Measurements from ENCODE around the gene ECE2. TPM values are rescaled to one million over a fixed set of nuclear protein-coding genes. Genes with fewer than 3 reads are reported as not detected.
"Not testable (repeated sequence)": the region's sequence is repeated elsewhere in the genome, so short reads cannot be mapped to it uniquely, and the experiment has no call there.

The ECE2 gene
- total RNA-seq, 1 donor from 2014 or later, result not detected

DNA sequence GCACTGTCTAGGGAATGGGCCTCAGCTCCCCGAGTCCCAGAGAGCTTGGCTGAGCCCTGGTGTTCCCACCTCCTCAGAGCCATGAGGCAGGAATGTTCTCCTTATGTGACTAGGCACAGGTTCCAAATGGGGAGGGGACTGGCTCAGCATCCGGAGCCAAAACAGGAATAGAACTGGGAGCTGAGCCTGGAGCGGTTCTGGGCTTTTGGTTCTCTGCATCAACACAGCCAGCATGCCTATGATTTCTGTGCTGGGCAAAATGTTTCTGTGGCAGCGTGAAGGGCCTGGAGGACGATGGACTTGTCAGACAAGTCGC lies 61.5 kb downstream of the ECE2 start, which contains the start of gene FAM131A:
Gene FAM131A, plus strand, starts transcription at position 202 of the 316 bp plus-strand sequence. Its CDS starts 31 bp downstream, at position 233.
- no peak for ATAC-seq

DNA sequence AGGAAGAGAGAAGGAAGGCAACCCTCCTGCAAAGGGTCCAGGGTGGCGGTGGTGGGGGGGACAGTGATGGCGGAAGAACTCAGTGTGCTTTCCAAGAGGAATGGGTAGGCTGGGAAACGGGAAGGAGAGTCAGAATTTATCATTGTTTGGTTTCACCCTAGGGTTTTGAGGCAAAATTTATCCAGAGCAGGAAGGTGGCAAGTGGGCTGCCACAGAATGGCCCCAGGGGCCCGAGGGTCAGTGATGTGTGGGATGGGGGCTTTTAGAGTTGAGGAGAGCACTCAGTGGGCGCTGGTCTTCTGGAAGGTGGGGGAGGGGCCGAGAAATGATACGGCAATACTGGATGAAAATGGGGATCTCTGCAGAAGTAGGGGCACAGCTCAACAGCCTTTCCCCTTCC lies 62.2 kb downstream of the ECE2 start:
- no peak for ATAC-seq

DNA sequence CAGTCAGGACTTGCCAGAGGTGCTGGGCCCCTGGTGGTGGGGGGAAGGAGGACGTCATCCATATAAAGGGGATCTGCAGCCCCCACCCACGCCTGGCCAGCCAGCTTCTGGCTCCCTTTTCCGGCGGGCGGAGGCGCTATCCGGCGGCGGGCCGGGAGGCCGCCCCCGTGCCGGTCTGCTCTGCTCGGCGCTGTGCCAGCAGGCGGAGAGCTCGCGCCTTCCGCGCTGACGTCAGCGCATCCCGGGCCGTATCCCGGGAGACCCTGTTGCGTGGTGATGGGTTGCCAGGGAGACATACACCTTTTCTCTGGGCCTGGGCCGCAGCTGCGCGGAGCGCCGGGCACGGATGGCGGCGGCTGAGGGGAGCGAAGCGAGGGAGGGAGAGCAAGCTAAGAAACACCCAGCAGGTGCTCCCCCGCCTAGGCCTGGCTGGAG lies 62.7 kb downstream of the ECE2 start:
- peak; percentile 10 for ATAC-seq

DNA sequence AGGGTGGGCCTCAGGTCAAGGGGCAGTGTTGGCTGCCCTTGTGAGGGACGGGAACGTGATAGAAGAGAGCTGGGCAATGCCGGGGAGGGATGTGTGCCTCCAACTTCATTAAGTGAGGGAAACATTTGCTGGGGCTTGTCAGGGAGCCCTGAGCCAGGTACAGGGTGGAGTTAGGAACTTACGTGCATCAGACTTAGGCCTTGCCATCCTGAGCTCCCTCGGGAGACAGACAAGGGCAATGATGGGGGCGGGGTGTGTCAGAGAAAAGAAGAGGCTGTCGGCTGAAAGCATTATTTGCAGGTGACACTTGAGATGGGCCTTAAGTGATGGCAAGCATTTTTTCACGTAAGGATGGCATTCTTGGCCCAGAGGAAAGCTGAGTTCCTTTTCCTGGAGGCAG lies 63.2 kb downstream of the ECE2 start:
- no peak for ATAC-seq

DNA sequence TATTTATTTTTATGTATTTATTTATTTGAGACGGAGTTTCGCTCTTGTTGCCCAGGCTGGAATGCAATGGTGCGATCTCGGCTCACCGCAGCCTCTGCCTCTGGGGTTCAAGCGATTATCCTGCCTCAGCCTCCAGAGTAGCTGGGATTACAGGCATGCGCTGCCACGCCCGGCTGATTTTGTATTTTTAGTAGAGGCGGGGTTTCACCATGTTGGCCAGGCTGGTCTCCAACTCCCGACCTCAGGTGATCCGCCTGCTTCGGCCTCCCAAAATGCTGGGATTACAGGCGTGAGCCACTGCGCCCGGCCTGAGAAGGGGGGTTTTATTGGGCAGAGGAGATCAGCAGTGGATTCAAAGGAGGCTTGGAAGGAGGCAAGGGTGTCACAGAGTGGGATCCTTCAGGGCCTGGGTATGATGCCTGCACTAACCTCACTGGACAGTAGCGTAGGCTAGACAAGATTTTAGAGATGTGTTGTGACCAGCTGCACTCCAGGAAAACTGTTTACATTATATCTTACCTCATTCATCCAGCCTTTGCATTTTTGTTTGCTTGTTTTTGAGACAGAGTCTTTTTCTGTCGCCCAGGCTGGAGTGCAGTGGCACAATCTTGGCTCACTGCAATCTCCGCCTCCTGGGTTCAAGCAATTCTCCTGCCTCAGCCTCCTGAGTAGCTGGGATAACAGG lies 63.8 kb downstream of the ECE2 start:
- ATAC-seq, result not testable (repeated sequence)

DNA sequence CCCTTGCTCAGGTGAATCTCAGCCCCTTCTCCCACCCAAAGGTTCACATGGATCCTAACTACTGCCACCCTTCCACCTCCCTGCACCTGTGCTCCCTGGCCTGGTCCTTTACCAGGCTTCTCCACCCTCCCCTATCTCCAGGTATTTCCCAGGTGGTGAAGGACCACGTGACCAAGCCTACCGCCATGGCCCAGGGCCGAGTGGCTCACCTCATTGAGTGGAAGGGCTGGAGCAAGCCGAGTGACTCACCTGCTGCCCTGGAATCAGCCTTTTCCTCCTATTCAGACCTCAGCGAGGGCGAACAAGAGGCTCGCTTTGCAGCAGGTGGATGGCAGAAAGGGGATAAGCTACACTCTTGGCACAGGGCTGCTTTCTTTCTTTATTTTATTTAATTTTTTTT lies 66.1 kb downstream of the ECE2 start:
- ATAC-seq, result peak; percentile 74

Other genes starting within 250 kb of the ECE2 start
- not detected for gene HTR3D, start 244.3 kb upstream of the ECE2 start, total RNA-seq
- gene HTR3C, start 223.0 kb upstream of the ECE2 start, total RNA-seq, result not detected
- not detected for gene HTR3E, start 179.0 kb upstream of the ECE2 start, total RNA-seq
- 21.8 TPM for gene EIF2B5, start 140.7 kb upstream of the ECE2 start, total RNA-seq
- gene DVL3, start 120.6 kb upstream of the ECE2 start, total RNA-seq, result 29.2 TPM
- 235 TPM for gene AP2M1, start 101.2 kb upstream of the ECE2 start, total RNA-seq
- 45.3 TPM for gene ABCF3, start 89.8 kb upstream of the ECE2 start, total RNA-seq
- not detected for gene VWA5B2, start 46.4 kb upstream of the ECE2 start, total RNA-seq
- gene ALG3, start 27.1 kb upstream of the ECE2 start, total RNA-seq, result 28.9 TPM
- 7.1 TPM for gene EEF1AKMT4, start 26.4 kb upstream of the ECE2 start, total RNA-seq
- gene CAMK2N2, start 14.5 kb upstream of the ECE2 start, total RNA-seq, result 0.24 TPM
- gene PSMD2, start 23.2 kb downstream of the ECE2 start, total RNA-seq, result 126 TPM
- gene EIF4G1, start 38.6 kb downstream of the ECE2 start, total RNA-seq, result 339 TPM
- 7.3 TPM for gene FAM131A, start 61.6 kb downstream of the ECE2 start, total RNA-seq
- gene CLCN2, start 85.6 kb downstream of the ECE2 start, total RNA-seq, result 3.4 TPM
- gene POLR2H, start 85.7 kb downstream of the ECE2 start, total RNA-seq, result 46.0 TPM
- gene THPO, start 102.2 kb downstream of the ECE2 start, total RNA-seq, result not detected
- gene CHRD, start 104.0 kb downstream of the ECE2 start, total RNA-seq, result 0.84 TPM

Measured in esophagus mucosa (tissue), 1 donor.